A673 (cell line): ENCODE results near the gene DPH5.

Experiments
- EZH2 ChIP-seq: fragments of 200-600 bp; sonication (generic); IDR thresholded peaks from 2 replicates; pipeline ENCODE4 v1.6.1; 2017; ENCODE audit warnings: borderline replicate concordance, low read depth, mild to moderate bottlenecking, mixed read lengths, antibody characterized with exemption, low read length; ENCODE audit not compliant: poor library complexity, severe bottlenecking
- TF ChIP-seq, protein P1 (sequence below): fragments of 300-800, 200-600 bp; sonication (generic); conservative IDR thresholded peaks from 2 replicates; pipeline ENCODE4 v1.5.1; 2017; ENCODE audit warnings: low read depth, mild to moderate bottlenecking, antibody characterized with exemption, low read length, moderate library complexity, mixed read lengths

DNA sequence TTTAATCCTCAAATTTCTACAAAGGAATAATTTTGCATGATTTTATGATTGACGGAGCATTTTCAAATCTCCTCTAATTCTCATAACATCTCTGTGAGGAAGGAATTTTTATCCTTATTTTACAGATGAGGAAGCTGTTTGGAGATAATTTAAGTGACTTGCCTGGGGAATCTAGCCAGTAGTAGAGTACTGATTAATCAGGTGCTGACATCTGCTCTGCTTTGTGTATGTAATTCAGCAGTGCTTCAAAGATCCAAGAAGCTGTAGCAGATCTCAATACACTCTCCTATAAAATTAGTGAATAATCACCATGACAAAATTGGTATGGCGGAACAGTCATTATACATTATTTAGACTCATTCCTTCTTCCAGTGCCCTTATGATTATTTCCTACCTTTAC is 46.0 kb downstream of the DPH5 start:
- TF ChIP-seq, protein P1, sequence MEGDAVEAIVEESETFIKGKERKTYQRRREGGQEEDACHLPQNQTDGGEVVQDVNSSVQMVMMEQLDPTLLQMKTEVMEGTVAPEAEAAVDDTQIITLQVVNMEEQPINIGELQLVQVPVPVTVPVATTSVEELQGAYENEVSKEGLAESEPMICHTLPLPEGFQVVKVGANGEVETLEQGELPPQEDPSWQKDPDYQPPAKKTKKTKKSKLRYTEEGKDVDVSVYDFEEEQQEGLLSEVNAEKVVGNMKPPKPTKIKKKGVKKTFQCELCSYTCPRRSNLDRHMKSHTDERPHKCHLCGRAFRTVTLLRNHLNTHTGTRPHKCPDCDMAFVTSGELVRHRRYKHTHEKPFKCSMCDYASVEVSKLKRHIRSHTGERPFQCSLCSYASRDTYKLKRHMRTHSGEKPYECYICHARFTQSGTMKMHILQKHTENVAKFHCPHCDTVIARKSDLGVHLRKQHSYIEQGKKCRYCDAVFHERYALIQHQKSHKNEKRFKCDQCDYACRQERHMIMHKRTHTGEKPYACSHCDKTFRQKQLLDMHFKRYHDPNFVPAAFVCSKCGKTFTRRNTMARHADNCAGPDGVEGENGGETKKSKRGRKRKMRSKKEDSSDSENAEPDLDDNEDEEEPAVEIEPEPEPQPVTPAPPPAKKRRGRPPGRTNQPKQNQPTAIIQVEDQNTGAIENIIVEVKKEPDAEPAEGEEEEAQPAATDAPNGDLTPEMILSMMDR: no peak
- no peak for TF ChIP-seq EZH2
